ENCODE measurements around the gene TBCB.
A peak's percentile ranks its signal among the peaks of the same experiment; 100 is the strongest.
"Not testable (repeated sequence)": the region's sequence is repeated elsewhere in the genome, so short reads cannot be mapped to it uniquely, and the experiment has no call there.

The TBCB gene

GRCh38 chr19:36139473-36140303, 24.4 kb downstream of the TBCB start, which contains the start of gene CAPNS1:
TSS of gene CAPNS1 (plus strand) at chr19:36140066. CDS start at chr19:36141012, 946 bp downstream.
- peak; percentile 96 for DNase-seq

GRCh38 chr19:36140304-36141038, 25.2 kb downstream of the TBCB start:
- peak in 1 of 2 experiments; percentile 68 for DNase-seq

GRCh38 chr19:36141039-36141927, 26.0 kb downstream of the TBCB start:
- DNase-seq = peak; percentile 68 to 84

- DNase-seq = no peak
Observed at GRCh38 chr19:36142046-36142445, 26.8 kb downstream of the TBCB start.

GRCh38 chr19:36142496-36142895, 27.2 kb downstream of the TBCB start:
- DNase-seq = no peak

DNA sequence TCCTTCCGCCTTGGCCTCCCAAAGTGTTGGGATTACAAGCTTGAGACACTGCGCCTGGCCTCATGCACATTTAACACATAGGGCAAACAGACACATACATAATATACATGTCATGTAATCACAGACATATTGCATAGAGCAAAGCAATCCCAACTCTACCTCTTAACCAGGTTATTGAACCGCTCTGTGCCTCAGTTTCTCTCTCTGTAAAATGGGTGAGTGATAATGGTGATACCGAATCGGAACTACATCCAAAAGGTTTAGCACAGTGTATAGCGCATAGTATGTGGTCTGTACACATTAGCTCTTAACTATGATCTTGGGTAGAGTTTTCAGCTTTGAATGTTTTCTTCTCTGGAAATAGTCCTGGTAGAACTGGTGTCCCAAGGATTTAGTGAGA, 29.4 kb downstream of the TBCB start:
- no peak for DNase-seq

- DNase-seq = no peak
Observed at GRCh38 chr19:36149673-36150406, 34.6 kb downstream of the TBCB start.

DNA sequence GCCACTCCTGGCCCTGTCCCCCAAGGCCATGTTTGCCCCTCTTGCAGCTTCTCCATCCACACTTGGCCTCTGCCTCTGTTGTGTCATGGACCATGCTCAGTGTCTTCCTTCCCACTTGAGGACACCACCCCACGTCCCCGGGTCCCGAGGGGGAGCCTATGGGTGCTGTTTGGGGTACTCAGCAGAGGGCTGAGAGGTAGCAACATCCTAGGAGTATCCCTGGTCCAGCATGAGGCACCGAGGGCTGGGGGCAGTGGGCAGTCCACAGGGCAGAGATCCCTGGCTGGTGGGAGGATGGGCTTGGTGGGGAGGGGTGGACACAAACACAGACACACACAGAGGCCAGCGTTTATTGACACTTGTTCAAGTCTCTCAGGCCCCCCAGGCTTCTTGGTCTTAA, 35.3 kb downstream of the TBCB start:
- DNase-seq = no peak

DNA sequence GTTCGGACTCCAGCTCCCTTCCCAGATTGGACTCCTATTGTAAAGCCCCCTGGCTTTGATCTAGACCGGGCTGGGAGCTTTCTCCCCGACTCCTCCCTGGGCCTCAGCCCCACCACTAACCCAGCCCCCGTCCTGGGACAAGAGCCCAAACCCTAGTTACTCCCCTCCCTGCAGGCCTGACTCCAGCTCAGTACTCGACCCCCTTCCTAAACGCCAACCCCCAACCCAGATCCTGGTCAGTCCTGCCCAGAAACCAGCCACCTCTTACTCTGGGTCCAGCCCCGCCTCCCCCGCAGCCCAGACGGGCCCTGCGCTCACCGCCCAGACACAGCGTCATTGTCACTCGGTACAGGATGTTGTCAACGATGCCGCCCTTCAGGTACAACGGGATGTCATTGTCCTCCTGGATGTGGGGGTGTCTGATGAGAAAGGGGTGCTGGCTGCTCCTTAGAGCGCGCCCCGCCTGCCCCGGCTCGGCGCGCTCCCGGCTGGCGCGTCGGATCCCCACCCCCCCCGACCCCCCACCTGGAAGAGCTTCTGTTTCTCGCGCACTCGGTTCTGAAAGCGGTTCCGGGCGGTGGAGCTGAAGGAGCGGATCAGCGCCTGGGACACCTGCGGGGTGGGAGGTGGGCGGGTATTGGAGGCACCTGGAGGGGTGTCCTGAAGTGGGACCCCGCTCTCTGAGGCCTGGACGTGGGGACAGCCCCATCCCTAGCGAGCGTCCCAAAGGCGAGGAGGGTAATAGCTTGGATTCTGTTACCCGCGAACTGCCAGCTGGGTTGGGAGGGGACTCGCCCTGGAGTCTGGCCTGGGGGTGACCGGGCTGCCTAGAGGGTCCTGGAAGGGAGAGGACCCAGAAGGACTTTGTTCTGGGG, 36.1 kb downstream of the TBCB start:
- DNase-seq = no peak

GRCh38 chr19:36152019-36152351, 36.7 kb downstream of the TBCB start:
- DNase-seq = no peak

- no peak for DNase-seq
Observed at GRCh38 chr19:36152352-36153091, 37.3 kb downstream of the TBCB start, which contains the start of gene COX7A1. TSS of gene COX7A1 (minus strand) at chr19:36152447. CDS start at chr19:36152407, 40 bp downstream.

GRCh38 chr19:36153126-36153525, 37.9 kb downstream of the TBCB start:
- no peak for DNase-seq

GRCh38 chr19:36160821-36161596, 45.7 kb downstream of the TBCB start:
- DNase-seq = no peak

- no peak for DNase-seq
Observed at GRCh38 chr19:36163813-36164212, 48.5 kb downstream of the TBCB start.

- no peak for DNase-seq
Observed at GRCh38 chr19:36169084-36169760, 54.0 kb downstream of the TBCB start.

DNA sequence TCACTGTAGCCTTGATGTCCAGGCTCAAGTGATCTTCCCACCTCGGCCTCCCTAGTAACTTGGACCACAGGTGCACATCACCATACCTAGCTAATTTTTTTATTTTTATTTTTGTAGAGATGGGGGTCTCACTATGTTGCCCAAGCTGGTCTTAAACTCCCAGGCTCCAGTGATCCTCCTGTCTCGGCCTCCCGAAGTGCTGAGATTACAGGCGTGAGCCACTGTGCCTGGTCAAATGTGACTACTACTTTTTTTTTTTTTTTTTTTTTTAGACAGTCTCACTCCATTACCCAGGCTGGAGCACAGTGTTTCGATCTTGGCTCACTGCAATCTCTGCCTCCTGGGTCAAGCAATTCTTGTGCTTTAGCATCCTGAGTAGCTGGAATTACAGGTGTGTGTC, 57.6 kb downstream of the TBCB start:
- DNase-seq = no peak

DNA sequence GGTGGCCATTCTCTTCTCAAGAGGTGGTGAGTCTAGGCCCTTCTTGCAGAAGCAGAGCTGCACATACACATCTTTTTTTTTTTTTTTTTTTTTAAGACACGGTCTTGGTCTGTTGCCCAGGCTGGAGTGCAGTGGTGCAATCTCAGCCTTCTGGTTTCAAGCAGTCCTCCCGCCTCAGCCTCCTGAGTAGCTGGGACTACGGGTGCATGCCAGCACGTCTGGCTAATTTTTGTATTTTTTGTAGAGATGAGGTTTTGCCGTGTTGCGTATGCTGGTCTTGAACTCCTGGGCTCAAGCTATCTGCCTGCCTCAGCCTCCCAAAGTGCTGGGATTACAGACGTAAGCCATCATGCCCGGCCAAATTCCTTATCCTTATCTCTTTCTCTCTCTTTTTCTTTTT, 58.6 kb downstream of the TBCB start:
- not testable (repeated sequence) for DNase-seq
